H1 (cell line): ENCODE measurements around the gene ANGEL2. TPM values are rescaled to one million over a fixed set of nuclear protein-coding genes. Genes with fewer than 3 reads are reported as not detected.
A peak's percentile ranks its signal among the peaks of the same experiment; 100 is the strongest.

Experiments
- ASH2L ChIP-seq: fragments of 200-600, 300-600 bp; sonication (generic); IDR thresholded peaks from one replicate; pipeline ENCODE4 v1.7.1; 2017; ENCODE audit warnings: low read length
- BRCA1 ChIP-seq: IDR thresholded peaks from 2 replicates; pipeline ENCODE4 v1.6.1; 2012; ENCODE audit warnings: low read depth, low read length, improper control_type of control experiment
- CBX5 ChIP-seq: fragments of 300-800, 300-1000 bp; sonication (generic); IDR thresholded peaks from 2 replicates; pipeline ENCODE4 v1.7.1; 2016; ENCODE audit warnings: antibody characterized with exemption, low read length, low read depth
- CEBPB ChIP-seq: IDR thresholded peaks from 2 replicates; pipeline ENCODE4 v1.6.1; 2012; ENCODE audit warnings: low read depth, low read length
- CHD7 ChIP-seq: fragments of 300-600 bp; sonication (generic); IDR thresholded peaks from 2 replicates; pipeline ENCODE4 v1.7.1; 2012; ENCODE audit warnings: low read length, moderate library complexity, mild to moderate bottlenecking, inconsistent platforms; ENCODE audit not compliant: insufficient replicate concordance
- EGR1 ChIP-seq: IDR thresholded peaks from 2 replicates; pipeline ENCODE4 v1.6.1; 2011; ENCODE audit warnings: low read depth, low read length, borderline replicate concordance
- NRF1 ChIP-seq: IDR thresholded peaks from 2 replicates; pipeline ENCODE4 v1.6.1; 2011; ENCODE audit warnings: mild to moderate bottlenecking, low read depth, low read length, improper control_type of control experiment
- RFX5 ChIP-seq: IDR thresholded peaks from 2 replicates; pipeline ENCODE4 v1.6.1; 2011; ENCODE audit warnings: low read depth, low read length, improper control_type of control experiment, borderline replicate concordance
- SIN3A ChIP-seq, 2 experiments: IDR thresholded peaks in 1 of 2; conservative IDR thresholded peaks in 1 of 2; 2 replicates each; pipeline ENCODE4 v1.6.1; 2011 to 2012; ENCODE audit warnings: low read length in 2 of 2, improper control_type of control experiment in 1 of 2, low read depth in 1 of 2, mild to moderate bottlenecking in 1 of 2
- polyA plus RNA-seq, 7 experiments: library from polyadenylated mRNA; depleted of rRNA in 3 of 7; stranded (reverse) in 5 of 7; unstranded in 2 of 7; fragments of >200 nt in 5 of 7; fragments of 200-250 nt in 2 of 7; gene quantifications; 1 replicate in 5 of 7; 2 replicates in 1 of 7; 4 replicates in 1 of 7; pipeline versions ENCODE4 v1.2.1 to v1.2.3, GENCODE V29; 2011 to 2013; ENCODE audit warnings: missing spikeins in 2 of 7, mixed read lengths in 2 of 7
- total RNA-seq: library from RNA; stranded (reverse); fragmentation: NEBNext Ultra II Directional; extraction: Animal tissue kit (Norgen Biotek cat#: 25700); gene quantifications from 2 replicates; pipeline ENCODE4 v1.2.1, GENCODE V29; 2021

The ANGEL2 gene
- total and polyA plus RNA-seq, 2 of the 8 experiments (the other 6 are each of a cell fraction or from before 2014, with no cell fraction given): 18.1 to 39.9 TPM

- TF ChIP-seq CHD7 (no peak), NRF1 (peak; percentile 93), CEBPB (0 out of 2 replicates have a peak, but pooled peaks have one; percentile 9), EGR1 (no peak), CBX5 (no peak), BRCA1 (no peak), ASH2L (peak; percentile 84), RFX5 (no peak), SIN3A (conservative IDR thresholded peaks at IDR 0.05 in 1 of 2, IDR thresholded peaks at IDR 0.05 in 1 of 2; ENCODE audit: low read depth in 1 of 2, low read length in 2 of 2) (peak in 1 of 2 experiments; percentile 82; a peak in 1 of 4 replicates)
Measured at GRCh38 chr1:213015099-213016050, at the start of gene ANGEL2 (continued).
